GM18519 (cell line): ENCODE data around the gene SLF1.
"Not testable (repeated sequence)": the region's sequence is repeated elsewhere in the genome, so short reads cannot be mapped to it uniquely, and the experiment has no call there.

Experiments used
- ATAC-seq: cut with Tn5 transposase; IDR thresholded peaks from one replicate; pipeline ENCODE4 v1.9.1; 2021; ENCODE audit warnings: mild to moderate bottlenecking, moderate library complexity; ENCODE audit not compliant: unreplicated experiment, low FRiP score

SLF1 gene

GRCh38 chr5:94618493-94619328, at the start of gene SLF1, which contains the start of gene KIAA0825:
Gene SLF1, plus strand, starts transcription at chr5:94618669. Its CDS starts 10,142 bp downstream, at chr5:94628811.
Gene KIAA0825, minus strand, starts transcription at chr5:94618604. Its CDS starts 81,478 bp downstream, at chr5:94537126.
- ATAC-seq, result peak; percentile 92

GRCh38 chr5:94571415-94571814, 47.1 kb upstream of the SLF1 start:
- no peak for ATAC-seq

- not testable (repeated sequence) for ATAC-seq
Measured at GRCh38 chr5:94573349-94573748, 45.1 kb upstream of the SLF1 start.

GRCh38 chr5:94575196-94575595, 43.3 kb upstream of the SLF1 start:
- ATAC-seq, result no peak

GRCh38 chr5:94577466-94578245, 40.8 kb upstream of the SLF1 start:
- ATAC-seq, result peak; percentile 73

GRCh38 chr5:94595281-94595840, 23.1 kb upstream of the SLF1 start:
- no peak for ATAC-seq

GRCh38 chr5:94613583-94613982, 4.9 kb upstream of the SLF1 start:
- ATAC-seq, result no peak

- no peak for ATAC-seq
Measured at GRCh38 chr5:94614156-94614805, 4.2 kb upstream of the SLF1 start.

- no peak for ATAC-seq
Measured at GRCh38 chr5:94615862-94616261, 2.6 kb upstream of the SLF1 start.

GRCh38 chr5:94618029-94618492, 408 bp upstream of the SLF1 start:
- ATAC-seq, result peak; percentile 15

GRCh38 chr5:94620256-94620655, 1.8 kb downstream of the SLF1 start:
- ATAC-seq, result no peak

- no peak for ATAC-seq
Measured at GRCh38 chr5:94621763-94622162, 3.3 kb downstream of the SLF1 start.

- no peak for ATAC-seq
Measured at GRCh38 chr5:94623011-94623410, 4.5 kb downstream of the SLF1 start.

- no peak for ATAC-seq
Measured at GRCh38 chr5:94623877-94624276, 5.4 kb downstream of the SLF1 start.

GRCh38 chr5:94627191-94627590, 8.7 kb downstream of the SLF1 start:
- ATAC-seq, result no peak

- ATAC-seq, result peak; percentile 100
Measured at GRCh38 chr5:94632024-94632423, 13.6 kb downstream of the SLF1 start.

GRCh38 chr5:94640176-94640575, 21.7 kb downstream of the SLF1 start:
- ATAC-seq, result no peak

- ATAC-seq, result no peak
Measured at GRCh38 chr5:94645053-94645452, 26.6 kb downstream of the SLF1 start.

- no peak for ATAC-seq
Measured at GRCh38 chr5:94646758-94647157, 28.3 kb downstream of the SLF1 start.

GRCh38 chr5:94649874-94650273, 31.4 kb downstream of the SLF1 start:
- ATAC-seq, result no peak

GRCh38 chr5:94658272-94658671, 39.8 kb downstream of the SLF1 start:
- no peak for ATAC-seq
